ENCODE measurements around the gene DNAJB12.
"Not testable (repeated sequence)": the region's sequence is repeated elsewhere in the genome, so short reads cannot be mapped to it uniquely, and the experiment has no call there.

The DNAJB12 gene

DNA sequence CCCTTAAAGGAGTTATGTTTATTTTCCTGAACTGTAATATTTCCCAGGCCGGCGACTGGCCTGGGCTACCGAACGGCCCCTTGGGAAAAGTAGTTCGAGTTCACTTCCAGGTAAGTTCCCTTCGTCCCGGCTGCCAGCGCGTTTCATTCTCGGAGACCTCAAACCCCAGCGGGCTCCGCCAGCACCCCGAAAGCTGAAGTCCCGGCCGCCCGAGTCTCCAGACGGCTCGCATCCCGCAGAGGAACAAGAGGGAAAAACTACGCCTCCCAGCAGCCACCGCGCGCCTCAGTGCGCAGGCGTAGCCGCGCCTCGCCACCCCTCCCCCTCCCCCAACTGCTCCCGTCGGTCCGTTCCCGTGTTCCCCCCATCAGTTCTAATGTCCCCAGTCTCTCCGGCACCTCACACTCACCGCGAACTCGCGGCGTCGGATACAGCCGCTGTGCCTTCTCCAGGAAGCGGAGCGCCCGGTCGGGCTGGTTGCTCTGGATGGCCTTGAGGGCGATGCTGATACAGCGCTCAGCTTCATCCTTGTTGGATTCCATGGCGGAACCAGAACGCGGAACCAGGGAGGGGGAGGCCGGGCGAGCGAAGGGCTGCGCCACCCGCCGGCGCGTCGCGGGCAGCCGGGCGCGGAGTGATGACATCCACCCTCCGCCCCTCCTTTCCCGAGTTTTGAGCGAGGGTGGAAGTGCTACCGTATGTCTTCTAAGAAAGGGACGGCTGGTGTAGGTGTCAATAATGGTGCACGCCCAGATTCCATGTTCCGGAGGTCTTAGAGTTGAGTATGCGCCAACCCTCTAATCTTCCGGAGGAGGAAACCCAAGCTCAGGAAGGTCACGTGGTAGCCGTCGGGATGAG is at the start of gene DNAJB12:
DNAJB12 (minus strand) TSS at position 564 of the 858 bp plus-strand sequence; CDS start at position 542, 22 bp downstream.
- Histone ChIP-seq H3K9ac (ENCODE audit: low read length) (peak within 1 kb of the TSS; percentile 89), H3K4me1 (ENCODE audit: control insufficient read depth, insufficient read depth, low read length) (peaks cover 11% of the 10 kb centered on the region), H3K36me3 (ENCODE audit: control insufficient read depth, insufficient read depth, low read length) (peaks cover 7% of the 10 kb centered on the region), H3K27me3 (ENCODE audit: control insufficient read depth, insufficient read depth, low read length) (no peaks in the 10 kb centered on the region), H3K4me3 (ENCODE audit: low read length) (peak within 1 kb of the TSS; percentile 90), H3K9me3 (ENCODE audit: control insufficient read depth, low read length) (no peaks in the 10 kb centered on the region)

DNA sequence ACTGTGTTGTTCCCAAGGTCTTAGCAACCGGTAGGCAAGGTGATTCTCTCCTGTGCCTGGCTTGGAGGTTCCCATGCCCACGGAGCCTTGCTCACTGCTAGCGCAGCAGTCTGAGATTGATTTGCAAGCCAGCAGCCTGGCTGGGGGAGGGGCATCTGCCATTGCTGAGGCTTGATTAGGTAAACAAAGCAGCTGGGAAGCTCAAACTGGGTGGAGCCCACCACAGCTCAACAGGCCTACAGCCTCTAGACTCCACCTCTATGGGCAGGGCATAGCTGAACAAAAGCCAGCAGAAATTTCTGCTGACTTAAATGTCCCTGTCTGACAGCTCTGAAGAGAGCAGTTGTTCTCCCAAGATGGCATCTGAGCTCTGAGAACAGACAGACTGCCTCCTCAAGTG is 40.9 kb upstream of the DNAJB12 start:
- not testable (repeated sequence) for H3K4me1 ChIP-seq (ENCODE audit: control insufficient read depth, insufficient read depth, low read length); H3K36me3 ChIP-seq (ENCODE audit: control insufficient read depth, insufficient read depth, low read length); H3K9ac ChIP-seq (ENCODE audit: low read length); H3K9me3 ChIP-seq (ENCODE audit: control insufficient read depth, low read length); H3K27me3 ChIP-seq (ENCODE audit: control insufficient read depth, insufficient read depth, low read length); H3K4me3 ChIP-seq (ENCODE audit: low read length)

DNA sequence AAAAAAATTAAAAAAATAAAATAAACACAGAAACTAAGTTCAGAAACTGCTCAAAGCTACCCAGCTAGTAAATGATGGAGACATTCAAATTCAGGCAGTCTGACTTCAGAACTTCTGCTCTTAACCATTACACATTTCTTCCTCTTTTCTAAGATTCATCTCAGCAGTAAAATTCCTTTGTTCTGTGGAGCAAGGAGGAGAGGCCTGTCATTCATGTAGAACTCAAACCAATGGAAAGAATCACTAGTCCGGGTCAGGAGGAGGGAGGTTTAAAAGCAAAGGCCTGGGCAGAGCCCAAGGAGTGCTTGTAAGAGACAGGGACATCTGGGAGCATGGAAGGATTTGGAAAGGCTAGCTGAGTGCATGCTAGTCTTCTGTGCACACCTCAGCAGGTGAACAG is 37.9 kb upstream of the DNAJB12 start:
- Histone ChIP-seq H3K9ac (ENCODE audit: low read length) (no peak overlapping the region), H3K4me3 (ENCODE audit: low read length) (no peak overlapping the region), H3K4me1 (ENCODE audit: control insufficient read depth, insufficient read depth, low read length) (peaks cover 3% of the 10 kb centered on the region), H3K27me3 (ENCODE audit: control insufficient read depth, insufficient read depth, low read length) (no peaks in the 10 kb centered on the region), H3K9me3 (ENCODE audit: control insufficient read depth, low read length) (no peaks in the 10 kb centered on the region), H3K36me3 (ENCODE audit: control insufficient read depth, insufficient read depth, low read length) (no peaks in the 10 kb centered on the region)

DNA sequence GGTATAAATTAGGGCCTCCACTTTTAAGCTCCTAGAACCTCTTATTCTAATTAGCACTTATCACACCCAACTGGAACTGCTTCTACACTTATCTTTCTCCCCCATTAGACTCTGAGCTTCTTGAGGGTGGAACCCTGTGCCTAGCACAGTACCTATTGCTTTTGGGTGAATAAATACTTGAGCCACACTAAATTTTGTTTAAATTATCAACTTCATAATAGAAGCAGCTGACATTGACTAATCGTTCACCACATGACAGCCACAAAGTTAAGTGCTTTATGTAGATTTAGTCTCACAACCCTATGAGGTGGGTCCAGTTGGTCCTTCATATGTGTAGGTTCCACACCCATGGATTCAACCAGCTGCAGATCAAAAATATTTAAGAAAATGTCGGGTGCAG is 36.0 kb upstream of the DNAJB12 start:
- no peak overlapping the region for H3K9ac ChIP-seq (ENCODE audit: low read length)
- no peak overlapping the region for H3K4me3 ChIP-seq (ENCODE audit: low read length)
- H3K36me3 ChIP-seq (ENCODE audit: control insufficient read depth, insufficient read depth, low read length), result no peaks in the 10 kb centered on the region
- no peaks in the 10 kb centered on the region for H3K9me3 ChIP-seq (ENCODE audit: control insufficient read depth, low read length)
- peaks cover 1% of the 10 kb centered on the region for H3K4me1 ChIP-seq (ENCODE audit: control insufficient read depth, insufficient read depth, low read length)
- no peaks in the 10 kb centered on the region for H3K27me3 ChIP-seq (ENCODE audit: control insufficient read depth, insufficient read depth, low read length)

DNA sequence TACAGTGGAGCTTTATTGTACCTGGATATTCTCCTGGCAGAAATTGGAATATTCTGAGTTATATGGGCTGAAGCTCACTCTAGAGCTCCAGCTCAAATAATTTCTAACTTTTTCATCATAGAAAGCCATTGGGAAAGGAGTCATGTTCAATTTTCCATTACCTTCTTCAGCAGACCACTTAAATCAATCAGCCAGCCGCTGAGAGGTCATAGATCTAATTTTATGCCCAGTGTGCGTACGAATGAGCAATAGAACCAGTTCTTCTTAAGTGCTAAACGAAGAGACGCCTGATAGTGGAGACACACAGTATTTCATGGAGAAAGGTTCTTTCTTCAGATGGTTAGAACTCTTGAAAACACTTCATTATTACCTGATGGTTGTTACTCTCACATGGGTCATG is 35.0 kb upstream of the DNAJB12 start:
- Histone ChIP-seq H3K9ac (ENCODE audit: low read length) (no peak overlapping the region), H3K4me1 (ENCODE audit: control insufficient read depth, insufficient read depth, low read length) (no peaks in the 10 kb centered on the region), H3K27me3 (ENCODE audit: control insufficient read depth, insufficient read depth, low read length) (no peaks in the 10 kb centered on the region), H3K9me3 (ENCODE audit: control insufficient read depth, low read length) (no peaks in the 10 kb centered on the region), H3K36me3 (ENCODE audit: control insufficient read depth, insufficient read depth, low read length) (no peaks in the 10 kb centered on the region), H3K4me3 (ENCODE audit: low read length) (no peak overlapping the region)

DNA sequence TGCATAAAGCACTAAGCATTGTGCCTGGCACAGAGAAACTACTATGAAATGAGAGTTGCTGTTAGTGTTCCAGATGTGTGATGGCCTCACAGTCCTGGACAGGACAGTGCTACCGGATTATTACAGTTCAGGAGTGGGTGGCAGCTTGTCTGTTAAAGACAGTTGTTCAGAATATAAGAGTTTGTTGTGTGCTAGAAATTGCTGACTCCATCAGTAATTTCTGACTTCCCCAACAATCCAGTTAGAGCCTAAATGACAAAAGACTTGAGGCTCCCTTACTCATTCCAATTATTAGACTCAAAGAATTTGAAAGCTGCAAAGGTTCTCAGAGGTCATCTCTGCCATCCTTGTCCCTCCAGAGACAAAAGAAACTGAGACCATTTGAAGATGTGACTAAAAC is 34.3 kb upstream of the DNAJB12 start:
- H3K4me1 ChIP-seq (ENCODE audit: control insufficient read depth, insufficient read depth, low read length), result no peaks in the 10 kb centered on the region
- H3K9me3 ChIP-seq (ENCODE audit: control insufficient read depth, low read length), result no peaks in the 10 kb centered on the region
- H3K4me3 ChIP-seq (ENCODE audit: low read length), result no peak overlapping the region
- H3K9ac ChIP-seq (ENCODE audit: low read length), result no peak overlapping the region
- no peaks in the 10 kb centered on the region for H3K36me3 ChIP-seq (ENCODE audit: control insufficient read depth, insufficient read depth, low read length)
- H3K27me3 ChIP-seq (ENCODE audit: control insufficient read depth, insufficient read depth, low read length), result no peaks in the 10 kb centered on the region

DNA sequence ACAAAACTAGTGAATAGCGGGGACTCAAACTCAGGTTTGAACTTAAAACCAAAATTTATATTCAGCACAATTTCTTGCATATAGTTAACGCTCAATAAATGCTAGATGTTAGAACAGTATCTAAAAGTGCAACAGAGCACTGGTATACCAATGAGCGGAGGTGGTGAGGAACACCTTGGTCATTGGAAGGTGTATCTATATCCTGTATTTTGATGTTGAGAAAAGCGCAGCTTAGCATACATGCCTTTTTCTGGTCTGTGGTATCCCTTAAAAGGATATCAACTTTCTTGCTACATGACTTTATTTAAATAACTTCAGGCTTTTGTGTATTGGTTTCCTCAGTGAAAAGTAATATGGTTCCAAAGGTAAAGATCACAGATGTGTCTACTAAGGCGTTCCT is 33.3 kb upstream of the DNAJB12 start:
- Histone ChIP-seq H3K9me3 (ENCODE audit: control insufficient read depth, low read length) (no peaks in the 10 kb centered on the region), H3K4me1 (ENCODE audit: control insufficient read depth, insufficient read depth, low read length) (no peaks in the 10 kb centered on the region), H3K4me3 (ENCODE audit: low read length) (no peak overlapping the region), H3K36me3 (ENCODE audit: control insufficient read depth, insufficient read depth, low read length) (no peaks in the 10 kb centered on the region), H3K9ac (ENCODE audit: low read length) (no peak overlapping the region), H3K27me3 (ENCODE audit: control insufficient read depth, insufficient read depth, low read length) (no peaks in the 10 kb centered on the region)

DNA sequence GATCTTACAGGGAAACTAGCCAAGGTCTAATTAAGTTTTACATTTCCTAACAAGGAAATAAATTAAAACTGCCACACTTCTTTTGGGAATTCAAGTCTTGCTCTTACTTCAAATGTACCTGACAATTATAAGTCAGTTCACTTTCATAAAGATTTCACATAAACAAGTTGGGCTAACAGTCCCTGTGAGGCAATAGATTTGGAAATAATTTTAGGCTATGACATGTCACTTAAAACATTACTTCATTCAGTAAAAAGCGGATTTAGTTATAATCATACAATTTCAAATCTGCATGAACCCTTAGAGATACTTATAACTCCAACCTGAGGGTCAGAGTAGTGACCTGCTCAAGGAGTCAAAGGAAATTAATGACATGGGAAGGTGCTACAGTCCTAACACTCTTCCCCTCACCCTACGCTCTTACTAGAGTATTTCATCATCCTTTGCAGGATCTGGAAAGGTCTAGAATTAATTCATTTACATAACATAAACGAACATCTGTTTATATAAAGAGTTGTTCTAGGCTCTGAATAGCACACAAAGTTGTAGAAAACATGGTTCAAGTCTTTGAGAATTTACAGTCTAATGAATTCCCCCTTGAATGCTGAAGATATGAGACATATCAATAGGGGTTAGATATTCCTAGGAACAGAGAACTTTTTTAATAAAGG is 32.3 kb upstream of the DNAJB12 start:
- H3K9ac ChIP-seq (ENCODE audit: low read length), result no peak overlapping the region
- H3K4me1 ChIP-seq (ENCODE audit: control insufficient read depth, insufficient read depth, low read length), result no peaks in the 10 kb centered on the region
- H3K4me3 ChIP-seq (ENCODE audit: low read length), result no peak overlapping the region
- H3K27me3 ChIP-seq (ENCODE audit: control insufficient read depth, insufficient read depth, low read length), result no peaks in the 10 kb centered on the region
- H3K9me3 ChIP-seq (ENCODE audit: control insufficient read depth, low read length), result no peaks in the 10 kb centered on the region
- no peaks in the 10 kb centered on the region for H3K36me3 ChIP-seq (ENCODE audit: control insufficient read depth, insufficient read depth, low read length)

DNA sequence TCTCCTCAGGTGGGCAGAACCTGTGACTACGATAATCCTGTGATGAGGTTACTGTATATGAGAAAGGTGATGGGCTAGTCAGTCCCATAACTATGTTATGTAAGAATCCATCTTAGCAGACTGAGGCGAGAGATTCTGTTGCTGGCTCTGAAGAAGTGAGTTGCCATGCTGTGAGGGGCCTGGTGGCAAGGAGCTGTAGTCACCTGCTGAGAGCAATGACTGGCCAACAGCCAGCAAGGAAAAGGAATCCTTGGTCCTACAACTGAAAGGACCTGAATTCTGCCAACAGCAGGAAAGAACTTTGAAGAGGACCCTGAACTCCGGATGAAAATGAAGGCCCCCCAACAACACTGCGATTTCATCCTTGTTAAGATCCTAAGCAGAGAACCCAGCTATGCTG is 31.0 kb upstream of the DNAJB12 start:
- no peak overlapping the region for H3K9ac ChIP-seq (ENCODE audit: low read length)
- no peaks in the 10 kb centered on the region for H3K4me1 ChIP-seq (ENCODE audit: control insufficient read depth, insufficient read depth, low read length)
- no peaks in the 10 kb centered on the region for H3K27me3 ChIP-seq (ENCODE audit: control insufficient read depth, insufficient read depth, low read length)
- H3K4me3 ChIP-seq (ENCODE audit: low read length), result no peak overlapping the region
- no peaks in the 10 kb centered on the region for H3K36me3 ChIP-seq (ENCODE audit: control insufficient read depth, insufficient read depth, low read length)
- H3K9me3 ChIP-seq (ENCODE audit: control insufficient read depth, low read length), result no peaks in the 10 kb centered on the region

DNA sequence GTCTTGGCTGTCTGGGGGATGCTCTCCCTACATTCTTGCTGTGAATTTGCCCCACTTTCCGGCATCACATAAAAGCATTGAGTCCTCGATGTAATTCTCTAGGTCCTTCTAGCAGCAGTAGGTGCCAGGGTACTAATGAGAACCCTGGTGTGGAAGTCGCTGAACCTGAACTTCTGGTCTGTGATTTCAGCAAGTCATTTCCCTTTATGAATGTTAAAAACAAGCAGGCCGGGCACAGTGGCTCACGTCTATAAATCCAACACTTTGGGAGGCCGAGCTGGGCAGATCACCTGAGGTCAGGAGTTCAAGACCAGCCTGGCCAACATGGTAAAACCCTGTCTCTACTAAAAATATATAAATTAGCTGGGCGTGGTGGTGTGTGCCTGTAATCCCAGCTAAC is 30.3 kb upstream of the DNAJB12 start:
- H3K36me3 ChIP-seq (ENCODE audit: control insufficient read depth, insufficient read depth, low read length); H3K27me3 ChIP-seq (ENCODE audit: control insufficient read depth, insufficient read depth, low read length); H3K4me3 ChIP-seq (ENCODE audit: low read length); H3K9me3 ChIP-seq (ENCODE audit: control insufficient read depth, low read length); H3K9ac ChIP-seq (ENCODE audit: low read length); H3K4me1 ChIP-seq (ENCODE audit: control insufficient read depth, insufficient read depth, low read length): not testable (repeated sequence)

DNA sequence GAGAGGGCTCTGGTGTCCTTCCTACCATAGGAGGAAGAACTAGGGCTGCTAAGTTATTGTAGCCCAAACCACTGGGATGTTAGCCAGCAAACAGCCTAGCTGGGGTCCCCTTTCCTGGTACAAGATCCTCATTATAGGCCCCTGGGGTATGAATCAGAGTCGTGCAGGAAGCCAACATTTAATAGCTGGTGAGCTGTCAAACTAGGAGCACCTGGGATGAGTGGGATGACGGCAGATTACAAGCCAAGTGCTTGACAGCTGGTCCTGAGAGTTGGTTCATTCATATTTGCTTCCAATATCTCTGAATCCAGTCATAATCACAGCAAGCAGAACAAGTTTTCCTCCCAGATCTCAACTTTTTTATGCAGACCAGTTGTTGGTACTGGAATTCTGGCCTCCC is 25.1 kb upstream of the DNAJB12 start:
- H3K36me3 ChIP-seq (ENCODE audit: control insufficient read depth, insufficient read depth, low read length), result no peaks in the 10 kb centered on the region
- no peak overlapping the region for H3K9ac ChIP-seq (ENCODE audit: low read length)
- H3K4me3 ChIP-seq (ENCODE audit: low read length), result no peak overlapping the region
- H3K9me3 ChIP-seq (ENCODE audit: control insufficient read depth, low read length), result no peaks in the 10 kb centered on the region
- H3K4me1 ChIP-seq (ENCODE audit: control insufficient read depth, insufficient read depth, low read length), result no peaks in the 10 kb centered on the region
- H3K27me3 ChIP-seq (ENCODE audit: control insufficient read depth, insufficient read depth, low read length), result no peaks in the 10 kb centered on the region

DNA sequence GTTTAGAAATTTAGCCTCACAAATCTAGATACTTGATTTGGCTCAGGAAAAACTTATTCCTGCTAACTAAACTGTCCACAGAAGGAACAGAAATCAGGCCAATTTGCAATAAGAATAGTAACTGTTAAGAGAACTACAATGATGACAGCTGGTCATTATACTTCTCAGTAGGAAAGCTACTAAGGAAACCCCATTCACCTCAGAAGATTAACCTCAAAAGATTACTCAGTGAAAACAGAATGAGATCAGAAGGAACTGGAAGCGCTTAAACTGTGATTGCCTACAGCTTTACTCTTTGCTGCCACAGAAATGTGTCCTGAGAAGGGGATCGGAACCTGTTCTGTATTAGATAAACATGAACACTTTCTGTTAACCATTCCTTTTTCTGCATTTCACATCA is 24.3 kb upstream of the DNAJB12 start:
- no peak overlapping the region for H3K4me3 ChIP-seq (ENCODE audit: low read length)
- no peaks in the 10 kb centered on the region for H3K27me3 ChIP-seq (ENCODE audit: control insufficient read depth, insufficient read depth, low read length)
- no peaks in the 10 kb centered on the region for H3K9me3 ChIP-seq (ENCODE audit: control insufficient read depth, low read length)
- no peaks in the 10 kb centered on the region for H3K4me1 ChIP-seq (ENCODE audit: control insufficient read depth, insufficient read depth, low read length)
- H3K9ac ChIP-seq (ENCODE audit: low read length), result no peak overlapping the region
- H3K36me3 ChIP-seq (ENCODE audit: control insufficient read depth, insufficient read depth, low read length), result no peaks in the 10 kb centered on the region

All from mucosa of stomach (tissue), 1 donor.